GM13977 (cell line): ENCODE results near the gene LAMA4.

ENCODE experiments used
- DNase-seq: peaks from one replicate; pipeline ENCODE4 v3.0.0; 2012; ENCODE audit warnings: low spot score
- in situ Hi-C: fragments of 300-500 bp; cut with MboI; formaldehyde crosslinking; loops from one replicate; pipeline ENCODE4 v1.12.0; 2022; ENCODE audit warnings: low sequenced_read_pairs, low pct_unique_long_range_greater_than_20kb, mixed read lengths, inconsistent platforms; ENCODE audit not compliant: unreplicated experiment
- TF ChIP-seq, protein P1 (sequence below): IDR thresholded peaks from 2 replicates; pipeline ENCODE4 v1.5.1; 2012; ENCODE audit warnings: mild to moderate bottlenecking, control low read depth; ENCODE audit not compliant: insufficient read depth; ENCODE audit errors: extremely low read depth, missing control alignments

The LAMA4 gene

DNA sequence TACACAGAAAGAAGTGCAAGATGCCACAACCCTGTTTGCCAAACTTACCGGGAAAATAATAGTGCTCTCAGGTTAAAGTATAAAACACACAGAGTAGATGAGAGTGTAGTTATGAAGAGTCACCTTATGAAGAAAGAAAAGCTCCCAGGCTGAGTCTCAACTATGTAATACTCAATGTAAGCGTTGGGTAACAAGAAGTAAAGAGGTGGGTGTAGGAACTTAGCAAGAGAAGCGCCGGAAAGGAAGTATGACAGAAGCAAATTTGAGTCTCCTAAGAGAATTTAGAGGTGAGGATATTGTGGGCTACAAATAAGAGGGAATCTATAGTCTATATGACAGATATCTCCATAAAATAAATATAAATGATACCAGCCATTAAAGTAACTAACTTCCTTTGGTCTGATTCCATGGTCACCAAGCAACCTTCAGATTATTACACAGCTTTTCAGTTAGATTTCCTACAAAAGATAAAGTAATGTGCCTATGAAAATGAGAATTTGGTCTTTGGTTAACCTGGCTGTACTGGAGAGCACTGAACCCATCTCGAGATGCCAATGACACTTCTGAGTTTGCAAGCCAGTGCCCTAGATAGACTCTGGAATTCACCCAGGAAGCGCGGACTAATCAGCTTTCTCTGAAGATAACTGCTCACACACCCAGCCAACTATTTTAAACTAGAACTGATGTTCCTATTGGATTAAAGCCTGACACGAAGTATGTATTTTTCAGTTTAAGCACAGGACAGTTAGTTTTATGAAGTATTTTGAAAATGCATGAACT is 168.9 kb downstream of the LAMA4 start:
- TF ChIP-seq, protein P1, sequence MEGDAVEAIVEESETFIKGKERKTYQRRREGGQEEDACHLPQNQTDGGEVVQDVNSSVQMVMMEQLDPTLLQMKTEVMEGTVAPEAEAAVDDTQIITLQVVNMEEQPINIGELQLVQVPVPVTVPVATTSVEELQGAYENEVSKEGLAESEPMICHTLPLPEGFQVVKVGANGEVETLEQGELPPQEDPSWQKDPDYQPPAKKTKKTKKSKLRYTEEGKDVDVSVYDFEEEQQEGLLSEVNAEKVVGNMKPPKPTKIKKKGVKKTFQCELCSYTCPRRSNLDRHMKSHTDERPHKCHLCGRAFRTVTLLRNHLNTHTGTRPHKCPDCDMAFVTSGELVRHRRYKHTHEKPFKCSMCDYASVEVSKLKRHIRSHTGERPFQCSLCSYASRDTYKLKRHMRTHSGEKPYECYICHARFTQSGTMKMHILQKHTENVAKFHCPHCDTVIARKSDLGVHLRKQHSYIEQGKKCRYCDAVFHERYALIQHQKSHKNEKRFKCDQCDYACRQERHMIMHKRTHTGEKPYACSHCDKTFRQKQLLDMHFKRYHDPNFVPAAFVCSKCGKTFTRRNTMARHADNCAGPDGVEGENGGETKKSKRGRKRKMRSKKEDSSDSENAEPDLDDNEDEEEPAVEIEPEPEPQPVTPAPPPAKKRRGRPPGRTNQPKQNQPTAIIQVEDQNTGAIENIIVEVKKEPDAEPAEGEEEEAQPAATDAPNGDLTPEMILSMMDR, result no peak

DNA sequence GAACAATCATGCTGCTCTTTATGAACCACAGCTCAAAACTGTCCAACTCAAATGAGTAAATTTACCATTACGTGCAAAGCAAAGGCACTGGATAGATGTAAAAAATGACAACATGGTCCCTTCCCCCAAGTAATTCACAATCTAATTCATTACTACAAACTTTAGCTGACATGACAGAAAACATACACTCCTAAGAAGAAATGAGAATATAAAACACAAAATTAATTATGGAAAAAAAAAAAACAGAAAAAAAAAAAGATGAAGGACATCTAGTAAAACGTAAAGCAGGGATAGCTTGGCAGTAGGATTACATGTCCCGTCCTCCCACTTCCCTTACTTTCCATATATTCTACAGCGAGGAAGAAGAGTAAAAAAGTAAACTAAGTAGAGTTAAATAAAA is 172.8 kb downstream of the LAMA4 start:
- TF ChIP-seq, protein P1, result no peak
- no peak for DNase-seq
- in situ Hi-C loops, result no loop called here

More for the DNA sequence above, 168.9 kb downstream of the LAMA4 start:
- in situ Hi-C loops, result no loop called here
- DNase-seq, result no peak

DNA sequence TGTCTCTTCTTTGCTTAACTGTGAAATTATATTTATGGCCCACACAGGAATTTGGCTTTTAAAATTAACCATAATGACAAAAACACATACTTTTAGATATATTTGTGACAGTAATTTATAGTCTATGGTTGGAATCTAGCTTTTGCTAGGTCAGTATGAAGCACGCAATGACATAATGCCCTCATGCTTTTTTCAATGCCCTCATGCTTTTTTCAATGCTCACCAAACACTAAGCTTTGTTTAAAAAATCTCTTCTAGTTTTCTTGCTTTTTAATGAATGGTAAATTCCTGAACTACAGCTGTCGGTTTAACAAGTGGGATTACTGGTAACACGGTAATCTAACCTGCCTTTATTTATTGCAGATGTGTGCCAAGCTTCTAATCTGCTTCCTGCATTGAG is 187.8 kb downstream of the LAMA4 start:
- in situ Hi-C loops, result no loop called here
- TF ChIP-seq, protein P1, result no peak
- no peak for DNase-seq

- no peak for DNase-seq
- TF ChIP-seq, protein P1, result no peak
- in situ Hi-C loops, result no loop called here
Measured at GRCh38 chr6:112065426-112065986, 188.9 kb downstream of the LAMA4 start.

DNA sequence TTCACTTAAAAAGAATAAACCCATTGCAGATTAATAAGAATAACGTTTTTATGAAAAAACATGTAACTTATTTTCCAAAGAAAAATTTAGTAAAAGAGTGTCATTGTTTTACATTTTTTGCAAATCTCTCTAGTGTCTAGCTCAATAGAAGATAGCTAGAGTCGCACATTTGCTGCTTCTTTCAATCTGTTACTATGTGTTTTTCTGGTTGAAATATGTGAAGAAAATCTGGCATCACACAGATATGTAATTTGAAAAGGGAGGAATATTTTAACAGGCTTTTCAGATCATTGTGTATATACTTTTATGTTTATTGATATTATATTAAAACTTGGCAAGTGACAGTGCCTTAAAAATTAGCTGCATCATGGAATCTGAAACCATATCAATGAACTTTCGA is 191.4 kb downstream of the LAMA4 start:
- in situ Hi-C loops, result no loop called here

DNA sequence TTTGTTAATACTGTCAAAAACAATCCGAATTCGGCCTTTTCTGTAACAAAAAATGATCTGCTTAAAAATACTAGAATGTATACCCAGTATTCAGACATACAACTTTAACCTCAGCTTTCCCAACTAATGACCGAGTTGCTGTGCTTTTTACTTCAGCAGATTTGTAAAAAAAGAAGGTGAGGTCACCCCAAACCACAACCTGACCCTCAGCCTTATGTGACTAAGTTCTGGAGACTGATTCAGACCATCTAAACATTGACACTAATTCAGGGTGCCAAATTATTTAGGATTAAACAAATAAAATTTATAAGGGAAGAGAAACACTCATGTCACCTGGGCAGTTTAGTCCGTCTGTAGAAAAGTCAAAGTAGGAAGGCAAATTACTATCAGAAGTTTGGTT is 192.8 kb downstream of the LAMA4 start:
- in situ Hi-C loops, result no loop called here
- no peak for DNase-seq
- TF ChIP-seq, protein P1, result no peak

More for the DNA sequence above, 191.4 kb downstream of the LAMA4 start:
- DNase-seq, result no peak
- TF ChIP-seq, protein P1, result no peak
